AG08396 (cell line): ENCODE data around the gene MRPL16.

ENCODE experiments used
- DNase-seq: peaks from one replicate; pipeline ENCODE4 v3.0.0; 2012; ENCODE audit warnings: low spot score, mixed read lengths

The MRPL16 gene

GRCh38 chr11:59770869-59771268 is 39.7 kb downstream of the MRPL16 start:
- DNase-seq: no peak

- DNase-seq: no peak
Observed at GRCh38 chr11:59770319-59770718, 40.3 kb downstream of the MRPL16 start.

GRCh38 chr11:59769828-59770227 is 40.8 kb downstream of the MRPL16 start:
- DNase-seq: no peak

- no peak for DNase-seq
Observed at GRCh38 chr11:59769111-59769510, 41.5 kb downstream of the MRPL16 start.

- DNase-seq: no peak
Observed at GRCh38 chr11:59767225-59767611, 43.4 kb downstream of the MRPL16 start.

GRCh38 chr11:59766542-59767224 is 43.9 kb downstream of the MRPL16 start:
- no peak for DNase-seq

GRCh38 chr11:59765068-59765735 is 45.4 kb downstream of the MRPL16 start:
- DNase-seq: no peak

GRCh38 chr11:59761993-59762392 is 48.6 kb downstream of the MRPL16 start:
- DNase-seq: no peak

GRCh38 chr11:59760771-59761170 is 49.8 kb downstream of the MRPL16 start:
- DNase-seq: no peak

GRCh38 chr11:59759900-59760299 is 50.7 kb downstream of the MRPL16 start:
- DNase-seq: no peak

GRCh38 chr11:59758401-59759037 is 52.1 kb downstream of the MRPL16 start:
- no peak for DNase-seq

- no peak for DNase-seq
Observed at GRCh38 chr11:59756845-59757244, 53.7 kb downstream of the MRPL16 start.

GRCh38 chr11:59756558-59756840 is 54.1 kb downstream of the MRPL16 start:
- DNase-seq: no peak
